ENCODE results near the gene BFSP2.

- TF ChIP-seq, protein P1, sequence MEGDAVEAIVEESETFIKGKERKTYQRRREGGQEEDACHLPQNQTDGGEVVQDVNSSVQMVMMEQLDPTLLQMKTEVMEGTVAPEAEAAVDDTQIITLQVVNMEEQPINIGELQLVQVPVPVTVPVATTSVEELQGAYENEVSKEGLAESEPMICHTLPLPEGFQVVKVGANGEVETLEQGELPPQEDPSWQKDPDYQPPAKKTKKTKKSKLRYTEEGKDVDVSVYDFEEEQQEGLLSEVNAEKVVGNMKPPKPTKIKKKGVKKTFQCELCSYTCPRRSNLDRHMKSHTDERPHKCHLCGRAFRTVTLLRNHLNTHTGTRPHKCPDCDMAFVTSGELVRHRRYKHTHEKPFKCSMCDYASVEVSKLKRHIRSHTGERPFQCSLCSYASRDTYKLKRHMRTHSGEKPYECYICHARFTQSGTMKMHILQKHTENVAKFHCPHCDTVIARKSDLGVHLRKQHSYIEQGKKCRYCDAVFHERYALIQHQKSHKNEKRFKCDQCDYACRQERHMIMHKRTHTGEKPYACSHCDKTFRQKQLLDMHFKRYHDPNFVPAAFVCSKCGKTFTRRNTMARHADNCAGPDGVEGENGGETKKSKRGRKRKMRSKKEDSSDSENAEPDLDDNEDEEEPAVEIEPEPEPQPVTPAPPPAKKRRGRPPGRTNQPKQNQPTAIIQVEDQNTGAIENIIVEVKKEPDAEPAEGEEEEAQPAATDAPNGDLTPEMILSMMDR (IDR thresholded peaks at IDR 0.05): no peak
- no peak for TF ChIP-seq POLR2A (IDR thresholded peaks at IDR 0.05)
Measured at GRCh38 chr3:133414021-133414392, 14.2 kb downstream of the BFSP2 start.
